IPS-NIHi11 (cell line): ENCODE measurements around the gene CYP2E1.
A peak's percentile ranks its signal among the peaks of the same experiment; 100 is the strongest.
"Not testable (repeated sequence)": the region's sequence is repeated elsewhere in the genome, so short reads cannot be mapped to it uniquely, and the experiment has no call there.

Source experiments
- DNase-seq: peaks from one replicate; pipeline ENCODE4 v3.0.0; 2012; ENCODE audit warnings: mixed read lengths, low spot score

Gene CYP2E1

GRCh38 chr10:133526957-133527588 lies at the start of gene CYP2E1:
Gene CYP2E1, plus strand, starts transcription at chr10:133527363. Its CDS starts 33 bp downstream, at chr10:133527396.
- no peak for DNase-seq

- DNase-seq, result no peak
Observed at GRCh38 chr10:133481086-133481643, 46.0 kb upstream of the CYP2E1 start.

GRCh38 chr10:133481657-133482056 lies 45.5 kb upstream of the CYP2E1 start:
- no peak for DNase-seq

- DNase-seq, result no peak
Observed at GRCh38 chr10:133484818-133485217, 42.3 kb upstream of the CYP2E1 start.

GRCh38 chr10:133487085-133487484 lies 40.1 kb upstream of the CYP2E1 start:
- DNase-seq, result no peak

- DNase-seq, result no peak
Observed at GRCh38 chr10:133488354-133488753, 38.8 kb upstream of the CYP2E1 start.

GRCh38 chr10:133489816-133490588 lies 37.2 kb upstream of the CYP2E1 start:
- DNase-seq, result no peak

- DNase-seq, result not testable (repeated sequence)
Observed at GRCh38 chr10:133493562-133493961, 33.6 kb upstream of the CYP2E1 start.

GRCh38 chr10:133497363-133497762 lies 29.8 kb upstream of the CYP2E1 start:
- not testable (repeated sequence) for DNase-seq

- DNase-seq, result not testable (repeated sequence)
Observed at GRCh38 chr10:133499176-133499575, 28.0 kb upstream of the CYP2E1 start.

GRCh38 chr10:133500897-133501296 lies 26.3 kb upstream of the CYP2E1 start:
- DNase-seq, result not testable (repeated sequence)

- DNase-seq, result no peak
Observed at GRCh38 chr10:133509700-133510099, 17.5 kb upstream of the CYP2E1 start.

- no peak for DNase-seq
Observed at GRCh38 chr10:133511408-133511807, 15.8 kb upstream of the CYP2E1 start.

- DNase-seq, result no peak
Observed at GRCh38 chr10:133511907-133512528, 15.1 kb upstream of the CYP2E1 start.

GRCh38 chr10:133515471-133515870 lies 11.7 kb upstream of the CYP2E1 start:
- no peak for DNase-seq

GRCh38 chr10:133516057-133516456 lies 11.1 kb upstream of the CYP2E1 start:
- DNase-seq, result no peak

GRCh38 chr10:133518517-133518916 lies 8.6 kb upstream of the CYP2E1 start:
- not testable (repeated sequence) for DNase-seq

GRCh38 chr10:133520193-133520738 lies 6.9 kb upstream of the CYP2E1 start:
- DNase-seq, result peak; percentile 82

GRCh38 chr10:133523631-133524203 lies 3.4 kb upstream of the CYP2E1 start:
- DNase-seq, result no peak

GRCh38 chr10:133525444-133525843 lies 1.7 kb upstream of the CYP2E1 start:
- no peak for DNase-seq

- DNase-seq, result no peak
Observed at GRCh38 chr10:133527771-133528271, 658 bp downstream of the CYP2E1 start.
